ENCODE results near the gene C11orf24. TPM values are rescaled to one million over a fixed set of nuclear protein-coding genes. Genes with fewer than 3 reads are reported as not detected.

The C11orf24 gene
- total and polyA plus RNA-seq, 9 of the 15 experiments (the other 6 are each of a cell fraction or from before 2014, with no cell fraction given) = 2.0 to 65.2 (median 32.5) TPM

- TF ChIP-seq HNRNPL (IDR thresholded peaks at IDR 0.05; ENCODE audit: low read depth, low read length) (no peak), NKRF (IDR thresholded peaks at IDR 0.05; ENCODE audit: borderline replicate concordance) (no peak), PCBP1 (IDR thresholded peaks at IDR 0.05; ENCODE audit: low read depth, low read length, poor library complexity, severe bottlenecking) (no peak), MLX (CRISPR knock-in tag; conservative IDR thresholded peaks at IDR 0.05) (no peak), POLR2B (IDR thresholded peaks at IDR 0.05; ENCODE audit: low read depth, partially characterized antibody) (peak; percentile 55), FOXM1 (IDR thresholded peaks at IDR 0.05; ENCODE audit: low read depth) (no peak), FOXM1 (CRISPR knock-in tag; IDR thresholded peaks at IDR 0.05; ENCODE audit: low read depth) (no peak), ZNF174 (CRISPR knock-in tag; IDR thresholded peaks at IDR 0.05) (no peak), ZNF253 (CRISPR knock-in tag; conservative IDR thresholded peaks at IDR 0.05) (no peak), RB1 (IDR thresholded peaks at IDR 0.05; ENCODE audit: low read depth) (no peak), FOXJ2 (tag; IDR thresholded peaks at IDR 0.05) (no peak), TRIM24 (IDR thresholded peaks at IDR 0.05) (no peak), ETV1 (tag; conservative IDR thresholded peaks at IDR 0.05; ENCODE audit: low read depth) (no peak), GABPB1 (CRISPR knock-in tag; IDR thresholded peaks at IDR 0.05) (0 out of 2 replicates have a peak, but pooled peaks have one; percentile 36), HDGF (IDR thresholded peaks at IDR 0.05) (no peak), FOXA1 (IDR thresholded peaks at IDR 0.05; ENCODE audit: borderline replicate concordance) (no peak), POLR2AphosphoS2 (IDR thresholded peaks at IDR 0.05; ENCODE audit: low read length) (peak; percentile 67; the same call in 1 of the 2 replicates), ARNT (IDR thresholded peaks at IDR 0.05) (no peak), SAFB2 (IDR thresholded peaks at IDR 0.05; ENCODE audit: borderline replicate concordance, low read depth, low read length, severe bottlenecking) (no peak), NFYB (IDR thresholded peaks at IDR 0.05; ENCODE audit: extremely low read depth, insufficient read length) (no peak), ZNF280A (IDR thresholded peaks at IDR 0.05; ENCODE audit: low read depth, partially characterized antibody) (no peak), MTA1 (IDR thresholded peaks at IDR 0.05; ENCODE audit: borderline replicate concordance) (no peak), ZNF143 (CRISPR knock-in tag; IDR thresholded peaks at IDR 0.05) (no peak)
- TF ChIP-seq, protein P1, sequence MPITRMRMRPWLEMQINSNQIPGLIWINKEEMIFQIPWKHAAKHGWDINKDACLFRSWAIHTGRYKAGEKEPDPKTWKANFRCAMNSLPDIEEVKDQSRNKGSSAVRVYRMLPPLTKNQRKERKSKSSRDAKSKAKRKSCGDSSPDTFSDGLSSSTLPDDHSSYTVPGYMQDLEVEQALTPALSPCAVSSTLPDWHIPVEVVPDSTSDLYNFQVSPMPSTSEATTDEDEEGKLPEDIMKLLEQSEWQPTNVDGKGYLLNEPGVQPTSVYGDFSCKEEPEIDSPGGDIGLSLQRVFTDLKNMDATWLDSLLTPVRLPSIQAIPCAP (CRISPR knock-in tag; IDR thresholded peaks at IDR 0.05; ENCODE audit: borderline replicate concordance) = no peak
Observed at GRCh38 chr11:68259122-68259959, 12.4 kb downstream of the C11orf24 start (continued).
